H9 (cell line): ENCODE measurements around the gene PC. TPM values are rescaled to one million over a fixed set of nuclear protein-coding genes. Genes with fewer than 3 reads are reported as not detected.
A peak's percentile ranks its signal among the peaks of the same experiment; 100 is the strongest.

Experiments
- DNase-seq: peaks from one replicate; pipeline ENCODE4 v3.0.0-alpha.2; 2017
- H2AFZ ChIP-seq: one replicate; pipeline ENCODE4 v1.6.1; 2013; ENCODE audit warnings: mild to moderate bottlenecking, low read length, control low read depth, moderate library complexity
- H2AK5ac ChIP-seq: 2 replicates; pipeline ENCODE4 v1.6.1; 2013; ENCODE audit warnings: low read length, control low read depth, mixed read lengths; ENCODE audit not compliant: insufficient read length
- H2BK120ac ChIP-seq: one replicate; pipeline ENCODE4 v1.6.1; 2013; ENCODE audit warnings: low read depth, mild to moderate bottlenecking, low read length, control low read depth, inconsistent platforms; ENCODE audit not compliant: poor library complexity, severe bottlenecking
- H2BK12ac ChIP-seq: 2 replicates; pipeline ENCODE4 v1.6.1; 2013; ENCODE audit warnings: low read length, control low read depth, mixed read lengths, low read depth; ENCODE audit not compliant: insufficient read length
- H2BK15ac ChIP-seq: 2 replicates; pipeline ENCODE4 v1.6.1; 2013; ENCODE audit warnings: low read depth, low read length, control low read depth
- H2BK20ac ChIP-seq: one replicate; pipeline ENCODE4 v1.6.1; 2013; ENCODE audit warnings: low read depth, mild to moderate bottlenecking, low read length, control low read depth, inconsistent platforms; ENCODE audit not compliant: poor library complexity, severe bottlenecking
- H2BK5ac ChIP-seq: 2 replicates; pipeline ENCODE4 v1.6.1; 2013; ENCODE audit warnings: low read length, control low read depth, mixed read lengths; ENCODE audit not compliant: insufficient read length
- H3K14ac ChIP-seq: 2 replicates; pipeline ENCODE4 v1.6.1; 2013; ENCODE audit warnings: low read length, control low read depth; ENCODE audit not compliant: insufficient read depth
- H3K18ac ChIP-seq: 2 replicates; pipeline ENCODE4 v1.6.1; 2013; ENCODE audit warnings: low read depth, mild to moderate bottlenecking, mixed read lengths, low read length, control low read depth; ENCODE audit not compliant: insufficient read length
- H3K23ac ChIP-seq: 2 replicates; pipeline ENCODE4 v1.6.1; 2013; ENCODE audit warnings: low read length, control low read depth, mixed read lengths, low read depth; ENCODE audit not compliant: insufficient read length
- H3K23me2 ChIP-seq: 2 replicates; pipeline ENCODE4 v1.6.1; 2013; ENCODE audit warnings: low read depth, mild to moderate bottlenecking, mixed read lengths, low read length, control low read depth; ENCODE audit not compliant: insufficient read length, poor library complexity, severe bottlenecking
- H3K27ac ChIP-seq: 2 replicates; pipeline ENCODE4 v1.5.1; 2013; ENCODE audit warnings: low read length, control low read depth, mixed read lengths, low read depth; ENCODE audit not compliant: insufficient read length
- H3K27me3 ChIP-seq: 2 replicates; pipeline ENCODE4 v1.6.1; 2013; ENCODE audit warnings: low read length, control low read depth, inconsistent platforms; ENCODE audit not compliant: insufficient read depth
- H3K4ac ChIP-seq: 2 replicates; pipeline ENCODE4 v1.6.1; 2013; ENCODE audit warnings: low read depth, mild to moderate bottlenecking, control low read depth, inconsistent platforms, low read length, moderate library complexity
- H3K4me1 ChIP-seq: 2 replicates; pipeline ENCODE4 v1.6.1; 2013; ENCODE audit warnings: low read length, control low read depth, inconsistent platforms; ENCODE audit not compliant: insufficient read depth
- H3K4me2 ChIP-seq: 2 replicates; pipeline ENCODE4 v1.6.1; 2013; ENCODE audit warnings: low read length, control low read depth, mixed read lengths; ENCODE audit not compliant: insufficient read length, insufficient read depth
- H3K56ac ChIP-seq: 2 replicates; pipeline ENCODE4 v1.6.1; 2013; ENCODE audit warnings: low read depth, mild to moderate bottlenecking, mixed read lengths, low read length, control low read depth; ENCODE audit not compliant: insufficient read length
- H3K79me1 ChIP-seq: 2 replicates; pipeline ENCODE4 v1.6.1; 2013; ENCODE audit warnings: low read depth, mild to moderate bottlenecking, moderate library complexity, low read length, control low read depth, inconsistent platforms; ENCODE audit not compliant: insufficient read depth, poor library complexity, severe bottlenecking
- H3K79me2 ChIP-seq: 2 replicates; pipeline ENCODE4 v1.6.1; 2013; ENCODE audit warnings: low read length, control low read depth, inconsistent platforms; ENCODE audit not compliant: insufficient read depth
- H3K9ac ChIP-seq: 2 replicates; pipeline ENCODE4 v1.6.1; 2013; ENCODE audit warnings: low read length, control low read depth, mixed read lengths; ENCODE audit not compliant: insufficient read length; ENCODE audit errors: extremely low read depth
- H3K9me3 ChIP-seq: one replicate; pipeline ENCODE4 v1.6.1; 2013; ENCODE audit warnings: low read depth, low read length, inconsistent platforms; ENCODE audit not compliant: control insufficient read depth
- H3T11ph ChIP-seq: one replicate; pipeline ENCODE4 v1.6.1; 2013; ENCODE audit warnings: mild to moderate bottlenecking, low read length, control low read depth, inconsistent platforms
- H4K20me1 ChIP-seq: one replicate; pipeline ENCODE4 v1.6.1; 2013; ENCODE audit not compliant: control insufficient read depth, insufficient read length, insufficient read depth
- H4K5ac ChIP-seq: 2 replicates; pipeline ENCODE4 v1.6.1; 2013; ENCODE audit warnings: low read depth, mild to moderate bottlenecking, mixed read lengths, low read length, control low read depth; ENCODE audit not compliant: insufficient read length
- H4K8ac ChIP-seq: replicated peaks from 2 replicates; pipeline ENCODE4 v1.6.1; 2013; ENCODE audit warnings: low read length, control low read depth, mixed read lengths, low read depth; ENCODE audit not compliant: insufficient read length
- H4K91ac ChIP-seq: 2 replicates; pipeline ENCODE4 v1.6.1; 2013; ENCODE audit warnings: low read depth, mild to moderate bottlenecking, moderate library complexity, mixed read lengths, low read length, control low read depth; ENCODE audit not compliant: insufficient read length
- H3K27ac Mint-ChIP-seq, 3 experiments: 2 replicates in 2 of 3; 3 replicates in 1 of 3; pipeline ENCODE4 v1.8.0; 2020 to 2021; ENCODE audit warnings: mixed read lengths in 3 of 3, mild to moderate bottlenecking in 1 of 3, moderate library complexity in 1 of 3
- H3K27me3 Mint-ChIP-seq: 2 replicates; pipeline ENCODE4 v1.8.0; 2021; ENCODE audit warnings: low read depth, mild to moderate bottlenecking, moderate library complexity, mixed read lengths
- H3K36me3 Mint-ChIP-seq, 3 experiments: 2 replicates in 2 of 3; 3 replicates in 1 of 3; pipeline ENCODE4 v1.8.0; 2020 to 2021; ENCODE audit warnings: low read depth in 3 of 3, mixed read lengths in 3 of 3; ENCODE audit not compliant: insufficient read depth in 1 of 3
- H3K4me1 Mint-ChIP-seq, 2 experiments: 2 replicates each; pipeline ENCODE4 v1.8.0; 2020; ENCODE audit warnings: mixed read lengths in 2 of 2
- H3K4me3 Mint-ChIP-seq, 2 experiments: 2 replicates in 1 of 2; 3 replicates in 1 of 2; pipeline ENCODE4 v1.8.0; 2020 to 2021; ENCODE audit warnings: mild to moderate bottlenecking in 2 of 2, mixed read lengths in 2 of 2, moderate library complexity in 1 of 2
- H3K9me3 Mint-ChIP-seq, 2 experiments: 2 replicates in 1 of 2; 3 replicates in 1 of 2; pipeline ENCODE4 v1.8.0; 2020; ENCODE audit warnings: mild to moderate bottlenecking in 2 of 2, mixed read lengths in 2 of 2, moderate library complexity in 1 of 2
- WGBS: extraction: QIAGEN DNeasy Blood & Tissue Kit; methylation state at CpG from one replicate; pipeline ENCODE4 v1.1.7; 2013; ENCODE audit warnings: missing lambda C conversion rate, low lambda C conversion rate, mixed read lengths; ENCODE audit not compliant: insufficient read length; ENCODE audit errors: extremely low coverage; 5-methylcytosine and 5-hydroxymethylcytosine counted together
- total RNA-seq: library from RNA; stranded (reverse); gene quantifications from 2 replicates; pipeline ENCODE4 v1.2.1, GENCODE V29; 2021
- TF ChIP-seq, protein P1 (sequence below): fragments of 200-600 bp; sonication (generic); conservative IDR thresholded peaks from 3 replicates; pipeline ENCODE4 v1.8.0; 2021; ENCODE audit warnings: antibody characterized with exemption, mild to moderate bottlenecking

PC gene
- total RNA-seq, 1 experiment from 2014 or later = 32.6 TPM

DNA sequence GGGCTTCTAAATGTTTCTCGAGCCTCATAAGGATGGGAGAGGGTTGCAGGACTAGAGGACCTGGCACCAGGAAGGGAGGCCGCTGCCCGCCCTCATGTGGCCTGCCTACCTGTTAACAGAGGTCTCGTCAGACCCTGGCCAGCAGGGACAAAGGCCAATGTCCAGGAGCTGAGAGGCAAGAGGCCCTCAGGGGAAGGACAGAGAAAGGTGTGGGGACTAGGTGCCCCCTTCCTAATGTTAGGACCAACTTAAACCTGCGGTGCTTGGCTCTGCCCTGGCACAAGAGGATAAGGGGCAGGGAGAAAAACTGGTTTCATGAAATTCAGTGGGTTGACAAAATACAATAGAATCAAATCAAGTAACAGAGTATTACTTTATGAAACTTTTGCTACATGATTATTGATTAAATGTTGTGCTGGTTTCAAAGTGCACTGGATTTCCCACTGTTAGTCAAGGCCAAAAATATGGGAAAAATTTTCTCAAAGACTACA is 44.8 kb upstream of the PC start:
- Histone ChIP-seq H2BK120ac (no peak overlapping the region), H3K14ac (peak overlapping the region; percentile 42), H3K9me3 (no peaks in the 10 kb centered on the region), H3K9ac (no peak overlapping the region), H3K56ac (no peak overlapping the region), H4K20me1 (no peaks in the 10 kb centered on the region), H3K27me3 (no peaks in the 10 kb centered on the region), H3T11ph (no peak overlapping the region), H2BK20ac (no peak overlapping the region), H4K5ac (no peak overlapping the region), H2AK5ac (no peak overlapping the region), H3K79me1 (no peaks in the 10 kb centered on the region), H2BK15ac (no peak overlapping the region), H3K79me2 (no peaks in the 10 kb centered on the region), H2AFZ (no peak overlapping the region), H3K4ac (no peak overlapping the region), H3K4me1 (peaks cover 2% of the 10 kb centered on the region; the same call in 1 of the 2 replicates), H3K23ac (no peak overlapping the region), H4K91ac (no peak overlapping the region), H2BK5ac (no peak overlapping the region), H3K18ac (peak overlapping the region; percentile 45), H2BK12ac (no peak overlapping the region), H3K4me2 (no peak overlapping the region), H4K8ac (no peak overlapping the region), H3K27ac (no peak overlapping the region), H3K23me2 (no peaks in the 10 kb centered on the region)
- whole genome bisulfite sequencing = no CpG with 5 or more reads among the region's 5 CpGs
- Mint-ChIP-seq H3K9me3 (no peaks in the 10 kb centered on the region), H3K4me1 (peaks cover 31 to 32% of the 10 kb centered on the region in 2 experiments), H3K27ac (peak overlapping the region; percentile 46 to 98 (median 96); a peak in 6 of 7 replicates), H3K4me3 (peak overlapping the region; percentile 11 to 48; a peak in 3 of 5 replicates), H3K36me3 (no peaks in the 10 kb centered on the region), H3K27me3 (no peaks in the 10 kb centered on the region; the same call in none of the 2 replicates)
- peak; percentile 50 for DNase-seq
- TF ChIP-seq, protein P1, sequence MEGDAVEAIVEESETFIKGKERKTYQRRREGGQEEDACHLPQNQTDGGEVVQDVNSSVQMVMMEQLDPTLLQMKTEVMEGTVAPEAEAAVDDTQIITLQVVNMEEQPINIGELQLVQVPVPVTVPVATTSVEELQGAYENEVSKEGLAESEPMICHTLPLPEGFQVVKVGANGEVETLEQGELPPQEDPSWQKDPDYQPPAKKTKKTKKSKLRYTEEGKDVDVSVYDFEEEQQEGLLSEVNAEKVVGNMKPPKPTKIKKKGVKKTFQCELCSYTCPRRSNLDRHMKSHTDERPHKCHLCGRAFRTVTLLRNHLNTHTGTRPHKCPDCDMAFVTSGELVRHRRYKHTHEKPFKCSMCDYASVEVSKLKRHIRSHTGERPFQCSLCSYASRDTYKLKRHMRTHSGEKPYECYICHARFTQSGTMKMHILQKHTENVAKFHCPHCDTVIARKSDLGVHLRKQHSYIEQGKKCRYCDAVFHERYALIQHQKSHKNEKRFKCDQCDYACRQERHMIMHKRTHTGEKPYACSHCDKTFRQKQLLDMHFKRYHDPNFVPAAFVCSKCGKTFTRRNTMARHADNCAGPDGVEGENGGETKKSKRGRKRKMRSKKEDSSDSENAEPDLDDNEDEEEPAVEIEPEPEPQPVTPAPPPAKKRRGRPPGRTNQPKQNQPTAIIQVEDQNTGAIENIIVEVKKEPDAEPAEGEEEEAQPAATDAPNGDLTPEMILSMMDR = no peak
